Measurements from ENCODE around the gene KATNAL1.
"Not testable (repeated sequence)": the region's sequence is repeated elsewhere in the genome, so short reads cannot be mapped to it uniquely, and the experiment has no call there.

The KATNAL1 gene

DNA sequence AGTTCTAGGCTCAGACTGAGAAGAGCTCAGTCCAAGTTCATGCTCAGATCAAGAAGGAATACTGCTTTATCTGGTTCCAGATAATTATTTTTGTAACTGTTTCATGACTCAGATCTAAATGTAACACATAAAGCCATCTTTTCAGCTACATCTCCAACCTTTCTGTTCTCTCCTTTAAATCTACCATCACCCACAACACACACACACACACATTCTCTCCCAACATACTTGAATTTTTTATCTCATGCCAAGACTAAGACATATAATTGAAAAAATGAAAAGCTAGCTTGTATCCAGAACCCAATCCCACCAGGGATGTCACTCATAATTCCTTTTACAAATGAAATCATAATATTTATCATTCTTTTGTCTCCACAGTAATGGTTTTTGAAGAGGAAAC is 7.6 kb downstream of the KATNAL1 start:
- TF ChIP-seq, protein P1, sequence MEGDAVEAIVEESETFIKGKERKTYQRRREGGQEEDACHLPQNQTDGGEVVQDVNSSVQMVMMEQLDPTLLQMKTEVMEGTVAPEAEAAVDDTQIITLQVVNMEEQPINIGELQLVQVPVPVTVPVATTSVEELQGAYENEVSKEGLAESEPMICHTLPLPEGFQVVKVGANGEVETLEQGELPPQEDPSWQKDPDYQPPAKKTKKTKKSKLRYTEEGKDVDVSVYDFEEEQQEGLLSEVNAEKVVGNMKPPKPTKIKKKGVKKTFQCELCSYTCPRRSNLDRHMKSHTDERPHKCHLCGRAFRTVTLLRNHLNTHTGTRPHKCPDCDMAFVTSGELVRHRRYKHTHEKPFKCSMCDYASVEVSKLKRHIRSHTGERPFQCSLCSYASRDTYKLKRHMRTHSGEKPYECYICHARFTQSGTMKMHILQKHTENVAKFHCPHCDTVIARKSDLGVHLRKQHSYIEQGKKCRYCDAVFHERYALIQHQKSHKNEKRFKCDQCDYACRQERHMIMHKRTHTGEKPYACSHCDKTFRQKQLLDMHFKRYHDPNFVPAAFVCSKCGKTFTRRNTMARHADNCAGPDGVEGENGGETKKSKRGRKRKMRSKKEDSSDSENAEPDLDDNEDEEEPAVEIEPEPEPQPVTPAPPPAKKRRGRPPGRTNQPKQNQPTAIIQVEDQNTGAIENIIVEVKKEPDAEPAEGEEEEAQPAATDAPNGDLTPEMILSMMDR (IDR thresholded peaks at IDR 0.05; ENCODE audit: extremely low read depth, missing control alignments) = no peak
- no peak for DNase-seq (ENCODE audit: low spot score)

DNA sequence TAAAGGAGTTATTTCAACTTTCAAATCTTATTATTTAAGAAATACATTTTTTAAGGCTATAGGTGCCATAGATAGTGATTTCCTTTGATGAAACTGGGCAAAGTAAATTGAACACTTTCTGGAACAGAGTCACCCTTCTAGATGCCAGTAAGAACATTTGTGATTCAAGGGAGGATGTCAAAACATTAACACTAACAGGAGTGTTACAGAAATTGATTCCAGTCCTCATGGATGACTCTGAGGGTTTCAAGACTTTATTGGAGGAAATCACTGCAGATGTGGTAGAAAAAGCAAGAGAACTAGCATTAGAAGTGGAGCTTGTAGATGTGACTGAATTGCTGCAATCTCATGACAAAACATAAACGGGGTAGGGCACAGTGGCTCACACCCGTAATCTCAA is 12.2 kb downstream of the KATNAL1 start:
- DNase-seq (ENCODE audit: low spot score) = no peak
- TF ChIP-seq, protein P1 (IDR thresholded peaks at IDR 0.05; ENCODE audit: extremely low read depth, missing control alignments) = no peak

DNA sequence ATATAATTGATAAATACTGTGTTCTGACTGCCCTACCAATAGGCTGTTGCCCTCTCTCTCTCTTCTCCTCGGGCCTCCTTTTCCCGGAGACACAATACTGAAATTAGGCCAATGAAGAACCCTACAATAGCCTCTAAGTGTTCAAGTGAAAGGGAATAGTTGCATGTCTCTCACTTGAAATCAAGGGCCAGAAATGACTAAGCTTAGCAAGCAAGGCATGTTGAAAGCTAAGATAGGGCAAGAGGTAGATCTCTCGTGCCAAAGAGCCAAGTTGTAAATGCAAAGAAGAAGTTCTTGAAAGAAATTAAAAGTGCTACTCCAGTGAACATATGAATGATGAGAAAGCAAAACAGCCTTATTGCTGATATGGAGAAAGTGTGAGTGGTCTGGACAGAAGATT is 13.3 kb downstream of the KATNAL1 start:
- TF ChIP-seq, protein P1 (IDR thresholded peaks at IDR 0.05; ENCODE audit: extremely low read depth, missing control alignments) = no peak
- DNase-seq (ENCODE audit: low spot score) = no peak

DNA sequence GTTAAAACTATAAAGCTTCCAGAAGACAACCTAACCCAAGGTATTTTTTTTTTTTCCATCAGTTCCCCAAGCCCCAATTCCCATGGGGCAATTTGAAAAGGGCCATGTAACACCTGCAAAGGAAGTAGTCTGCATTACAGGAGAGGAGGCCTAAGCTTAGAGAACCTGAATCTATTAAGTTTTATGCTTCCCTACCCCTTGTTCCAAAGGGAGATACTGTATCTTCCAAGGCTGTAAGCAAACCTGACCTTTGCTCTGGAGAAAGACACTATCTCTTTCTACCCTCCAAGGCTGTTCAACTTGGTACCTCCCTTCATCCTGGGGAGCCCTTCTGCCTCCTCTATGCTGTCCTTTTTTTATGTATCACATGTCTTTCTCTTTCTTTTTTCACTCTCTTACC is 15.0 kb downstream of the KATNAL1 start:
- DNase-seq (ENCODE audit: low spot score) = no peak
- TF ChIP-seq, protein P1 (IDR thresholded peaks at IDR 0.05; ENCODE audit: extremely low read depth, missing control alignments) = no peak

DNA sequence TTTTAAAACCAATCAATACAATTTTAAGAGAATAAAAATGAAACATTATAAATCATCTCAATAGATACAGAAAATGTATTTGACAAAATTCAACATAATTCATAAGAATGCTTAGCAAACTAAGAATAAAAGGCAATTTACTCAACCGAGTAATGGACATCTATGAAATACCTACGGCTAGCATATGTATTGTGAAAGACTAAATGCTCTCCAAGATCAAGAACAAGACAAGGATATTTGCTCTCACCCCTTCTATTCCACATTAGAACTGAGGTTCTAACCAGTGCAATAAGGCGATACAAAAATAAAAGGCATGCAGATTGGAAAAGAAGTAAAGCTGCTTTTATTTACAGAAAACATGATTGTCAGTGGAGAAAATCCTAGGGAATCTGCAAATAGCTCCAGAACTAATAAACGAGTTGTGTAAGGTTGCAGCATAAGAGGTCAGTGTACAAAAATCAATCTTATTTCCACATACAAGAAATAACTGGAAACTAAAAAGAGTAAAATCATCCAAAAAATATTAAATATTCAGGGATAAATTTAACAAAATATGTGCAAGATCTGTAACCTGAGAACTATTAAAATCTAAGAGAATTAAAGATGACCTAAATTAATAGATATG is 16.4 kb downstream of the KATNAL1 start:
- DNase-seq (ENCODE audit: low spot score) = no peak
- TF ChIP-seq, protein P1 (IDR thresholded peaks at IDR 0.05; ENCODE audit: extremely low read depth, missing control alignments) = no peak

DNA sequence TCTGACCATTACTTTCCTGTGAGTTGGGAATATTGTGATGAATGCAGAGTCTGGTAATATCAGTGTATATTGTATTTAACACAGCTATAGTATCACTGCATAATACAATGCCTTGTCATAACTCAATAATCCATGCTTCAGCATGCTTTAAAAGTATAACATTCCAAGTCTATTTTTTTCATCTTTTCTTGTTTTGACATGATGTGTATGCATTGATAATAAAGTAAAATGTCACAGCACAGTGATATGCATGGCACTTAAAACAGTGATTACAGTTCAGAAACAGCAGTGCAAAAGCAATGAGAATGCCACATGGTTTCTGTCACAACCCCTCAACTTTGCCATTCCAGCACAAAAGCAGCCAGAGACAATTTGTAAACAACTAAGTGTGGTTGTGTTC is 17.8 kb downstream of the KATNAL1 start:
- TF ChIP-seq, protein P1 (IDR thresholded peaks at IDR 0.05; ENCODE audit: extremely low read depth, missing control alignments) = no peak
- no peak for DNase-seq (ENCODE audit: low spot score)

DNA sequence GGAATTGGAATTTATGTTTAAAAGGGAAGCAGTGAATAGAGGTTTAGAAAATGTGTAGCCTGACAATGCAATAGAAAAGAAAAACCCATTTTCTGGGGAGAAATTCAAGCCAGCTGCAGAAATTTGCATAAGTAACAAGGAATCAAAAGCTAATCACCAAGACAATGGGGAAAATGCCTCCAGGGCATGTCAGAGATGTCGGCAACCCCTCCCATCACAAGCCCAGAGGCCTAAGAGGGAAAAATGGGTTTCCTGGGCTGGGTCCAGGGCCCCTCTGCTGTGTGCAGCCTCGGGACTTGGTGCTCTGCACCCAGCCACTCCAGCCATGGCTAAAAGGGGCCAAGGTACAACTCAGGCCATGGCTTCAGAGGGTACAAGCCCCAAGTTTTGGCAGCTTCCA is 21.3 kb downstream of the KATNAL1 start:
- DNase-seq (ENCODE audit: low spot score) = not testable (repeated sequence)

DNA sequence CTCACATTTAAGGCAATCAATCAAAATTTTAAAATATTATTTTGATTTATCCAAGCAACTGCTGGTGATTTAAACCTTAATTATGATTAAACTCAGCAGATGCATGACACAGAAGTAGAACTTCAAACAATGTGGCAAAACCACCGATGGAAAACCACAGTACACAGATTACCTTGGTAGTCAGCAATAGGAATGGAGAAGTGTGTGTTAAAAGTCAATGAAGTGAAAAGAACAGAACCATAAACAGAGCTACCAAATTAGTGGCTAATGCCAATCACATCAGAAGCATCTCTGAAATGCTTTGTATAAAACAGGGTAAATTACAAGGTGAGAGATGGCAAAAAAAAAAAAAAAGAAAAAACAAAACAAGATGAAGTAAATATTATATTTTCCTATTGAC is 31.2 kb downstream of the KATNAL1 start:
- TF ChIP-seq, protein P1 (IDR thresholded peaks at IDR 0.05; ENCODE audit: extremely low read depth, missing control alignments) = no peak

More for the DNA sequence above, 31.2 kb downstream of the KATNAL1 start:
- DNase-seq (ENCODE audit: low spot score) = no peak
